ENCODE data around the gene MTF2.
A peak's percentile ranks its signal among the peaks of the same experiment; 100 is the strongest.

MTF2 gene

GRCh38 chr1:93047618-93048017, 31.5 kb upstream of the MTF2 start:
- H3K36me3 ChIP-seq (ENCODE audit: control insufficient read depth in 5 of 5, insufficient read depth in 5 of 5, low read length in 5 of 5) = no peaks in the 10 kb centered on the region
- H3K4me1 ChIP-seq (ENCODE audit: control insufficient read depth in 5 of 5, insufficient read depth in 5 of 5, low read length in 5 of 5) = no peaks in the 10 kb centered on the region
- H3K9me3 ChIP-seq (ENCODE audit: control insufficient read depth in 5 of 5, low read length in 5 of 5) = no peaks in the 10 kb centered on the region
- H3K9ac ChIP-seq (ENCODE audit: low read length in 5 of 5) = no peak overlapping the region
- H3K4me3 ChIP-seq (ENCODE audit: low read depth in 1 of 5, low read length in 5 of 5) = no peak overlapping the region
- no peak overlapping the region for H3K27ac ChIP-seq (ENCODE audit: low read depth, low read length)
- no peaks in the 10 kb centered on the region for H3K27me3 ChIP-seq (ENCODE audit: control insufficient read depth in 5 of 5, insufficient read depth in 4 of 5, low read length in 5 of 5)

GRCh38 chr1:93051961-93052360, 27.1 kb upstream of the MTF2 start:
- Histone ChIP-seq H3K27ac (ENCODE audit: low read depth, low read length) (no peak overlapping the region), H3K4me1 (ENCODE audit: control insufficient read depth in 5 of 5, insufficient read depth in 5 of 5, low read length in 5 of 5) (no peaks in the 10 kb centered on the region), H3K9me3 (ENCODE audit: control insufficient read depth in 5 of 5, low read length in 5 of 5) (no peaks in the 10 kb centered on the region), H3K36me3 (ENCODE audit: control insufficient read depth in 5 of 5, insufficient read depth in 5 of 5, low read length in 5 of 5) (no peaks in the 10 kb centered on the region), H3K9ac (ENCODE audit: low read length in 5 of 5) (no peak overlapping the region), H3K27me3 (ENCODE audit: control insufficient read depth in 5 of 5, insufficient read depth in 4 of 5, low read length in 5 of 5) (no peaks in the 10 kb centered on the region), H3K4me3 (ENCODE audit: low read depth in 1 of 5, low read length in 5 of 5) (no peak overlapping the region)

GRCh38 chr1:93056214-93056613, 22.9 kb upstream of the MTF2 start:
- no peaks in the 10 kb centered on the region for H3K27me3 ChIP-seq (ENCODE audit: control insufficient read depth in 5 of 5, insufficient read depth in 4 of 5, low read length in 5 of 5)
- H3K4me1 ChIP-seq (ENCODE audit: control insufficient read depth in 5 of 5, insufficient read depth in 5 of 5, low read length in 5 of 5) = no peaks in the 10 kb centered on the region
- H3K27ac ChIP-seq (ENCODE audit: low read depth, low read length) = no peak overlapping the region
- H3K9ac ChIP-seq (ENCODE audit: low read length in 5 of 5) = no peak overlapping the region
- H3K36me3 ChIP-seq (ENCODE audit: control insufficient read depth in 5 of 5, insufficient read depth in 5 of 5, low read length in 5 of 5) = no peaks in the 10 kb centered on the region
- H3K4me3 ChIP-seq (ENCODE audit: low read depth in 1 of 5, low read length in 5 of 5) = no peak overlapping the region
- H3K9me3 ChIP-seq (ENCODE audit: control insufficient read depth in 5 of 5, low read length in 5 of 5) = no peaks in the 10 kb centered on the region

GRCh38 chr1:93056649-93057048, 22.4 kb upstream of the MTF2 start:
- Histone ChIP-seq H3K9ac (ENCODE audit: low read length in 5 of 5) (no peak overlapping the region), H3K27ac (ENCODE audit: low read depth, low read length) (no peak overlapping the region), H3K4me1 (ENCODE audit: control insufficient read depth in 5 of 5, insufficient read depth in 5 of 5, low read length in 5 of 5) (no peaks in the 10 kb centered on the region), H3K9me3 (ENCODE audit: control insufficient read depth in 5 of 5, low read length in 5 of 5) (no peaks in the 10 kb centered on the region), H3K36me3 (ENCODE audit: control insufficient read depth in 5 of 5, insufficient read depth in 5 of 5, low read length in 5 of 5) (no peaks in the 10 kb centered on the region), H3K27me3 (ENCODE audit: control insufficient read depth in 5 of 5, insufficient read depth in 4 of 5, low read length in 5 of 5) (no peaks in the 10 kb centered on the region), H3K4me3 (ENCODE audit: low read depth in 1 of 5, low read length in 5 of 5) (no peak overlapping the region)

- H3K4me1 ChIP-seq (ENCODE audit: control insufficient read depth in 5 of 5, insufficient read depth in 5 of 5, low read length in 5 of 5) = no peaks in the 10 kb centered on the region
- no peaks in the 10 kb centered on the region for H3K9me3 ChIP-seq (ENCODE audit: control insufficient read depth in 5 of 5, low read length in 5 of 5)
- no peak overlapping the region for H3K4me3 ChIP-seq (ENCODE audit: low read depth in 1 of 5, low read length in 5 of 5)
- H3K9ac ChIP-seq (ENCODE audit: low read length in 5 of 5) = no peak overlapping the region
- H3K27me3 ChIP-seq (ENCODE audit: control insufficient read depth in 5 of 5, insufficient read depth in 4 of 5, low read length in 5 of 5) = no peaks in the 10 kb centered on the region
- no peak overlapping the region for H3K27ac ChIP-seq (ENCODE audit: low read depth, low read length)
- no peaks in the 10 kb centered on the region for H3K36me3 ChIP-seq (ENCODE audit: control insufficient read depth in 5 of 5, insufficient read depth in 5 of 5, low read length in 5 of 5)
Observed at GRCh38 chr1:93061895-93062792, 16.9 kb upstream of the MTF2 start.

- peaks cover 0 to 27% (median 23%) of the 10 kb centered on the region in 5 donors for H3K4me1 ChIP-seq (ENCODE audit: control insufficient read depth in 5 of 5, insufficient read depth in 5 of 5, low read length in 5 of 5)
- H3K36me3 ChIP-seq (ENCODE audit: control insufficient read depth in 5 of 5, insufficient read depth in 5 of 5, low read length in 5 of 5) = no peaks in the 10 kb centered on the region
- H3K27ac ChIP-seq (ENCODE audit: low read depth, low read length) = no peak overlapping the region
- no peaks in the 10 kb centered on the region for H3K27me3 ChIP-seq (ENCODE audit: control insufficient read depth in 5 of 5, insufficient read depth in 4 of 5, low read length in 5 of 5)
- no peak overlapping the region for H3K4me3 ChIP-seq (ENCODE audit: low read depth in 1 of 5, low read length in 5 of 5)
- H3K9ac ChIP-seq (ENCODE audit: low read length in 5 of 5) = no peak overlapping the region
- no peaks in the 10 kb centered on the region for H3K9me3 ChIP-seq (ENCODE audit: control insufficient read depth in 5 of 5, low read length in 5 of 5)
Observed at GRCh38 chr1:93076268-93076667, 2.8 kb upstream of the MTF2 start.

GRCh38 chr1:93078203-93078602, 880 bp upstream of the MTF2 start:
- Histone ChIP-seq H3K9ac (ENCODE audit: low read length in 5 of 5) (peak overlapping the region; percentile 84 to 98 (median 90)), H3K27ac (ENCODE audit: low read depth, low read length) (peak overlapping the region; percentile 84), H3K36me3 (ENCODE audit: control insufficient read depth in 5 of 5, insufficient read depth in 5 of 5, low read length in 5 of 5) (no peaks in the 10 kb centered on the region), H3K4me3 (ENCODE audit: low read depth in 1 of 5, low read length in 5 of 5) (peak overlapping the region; percentile 98 to 99 (median 99)), H3K27me3 (ENCODE audit: control insufficient read depth in 5 of 5, insufficient read depth in 4 of 5, low read length in 5 of 5) (no peaks in the 10 kb centered on the region), H3K4me1 (ENCODE audit: control insufficient read depth in 5 of 5, insufficient read depth in 5 of 5, low read length in 5 of 5) (peaks cover 0 to 36% (median 34%) of the 10 kb centered on the region in 5 donors), H3K9me3 (ENCODE audit: control insufficient read depth in 5 of 5, low read length in 5 of 5) (no peaks in the 10 kb centered on the region)

GRCh38 chr1:93078638-93078985, 471 bp upstream of the MTF2 start:
- Histone ChIP-seq H3K9ac (ENCODE audit: low read length in 5 of 5) (peak overlapping the region; percentile 84 to 98 (median 90)), H3K27me3 (ENCODE audit: control insufficient read depth in 5 of 5, insufficient read depth in 4 of 5, low read length in 5 of 5) (no peaks in the 10 kb centered on the region), H3K4me1 (ENCODE audit: control insufficient read depth in 5 of 5, insufficient read depth in 5 of 5, low read length in 5 of 5) (peaks cover 0 to 36% (median 34%) of the 10 kb centered on the region in 5 donors), H3K4me3 (ENCODE audit: low read depth in 1 of 5, low read length in 5 of 5) (peak overlapping the region; percentile 98 to 99 (median 99)), H3K36me3 (ENCODE audit: control insufficient read depth in 5 of 5, insufficient read depth in 5 of 5, low read length in 5 of 5) (no peaks in the 10 kb centered on the region), H3K27ac (ENCODE audit: low read depth, low read length) (peak overlapping the region; percentile 84), H3K9me3 (ENCODE audit: control insufficient read depth in 5 of 5, low read length in 5 of 5) (no peaks in the 10 kb centered on the region)

- H3K4me1 ChIP-seq (ENCODE audit: control insufficient read depth in 5 of 5, insufficient read depth in 5 of 5, low read length in 5 of 5) = peaks cover 0 to 36% (median 34%) of the 10 kb centered on the region in 5 donors
- H3K36me3 ChIP-seq (ENCODE audit: control insufficient read depth in 5 of 5, insufficient read depth in 5 of 5, low read length in 5 of 5) = no peaks in the 10 kb centered on the region
- H3K4me3 ChIP-seq (ENCODE audit: low read depth in 1 of 5, low read length in 5 of 5) = peak overlapping the region; percentile 93 to 99 (median 99)
- peak overlapping the region; percentile 84 for H3K27ac ChIP-seq (ENCODE audit: low read depth, low read length)
- no peaks in the 10 kb centered on the region for H3K9me3 ChIP-seq (ENCODE audit: control insufficient read depth in 5 of 5, low read length in 5 of 5)
- peak overlapping the region; percentile 82 to 98 (median 90) for H3K9ac ChIP-seq (ENCODE audit: low read length in 5 of 5)
- no peaks in the 10 kb centered on the region for H3K27me3 ChIP-seq (ENCODE audit: control insufficient read depth in 5 of 5, insufficient read depth in 4 of 5, low read length in 5 of 5)
Observed at GRCh38 chr1:93079685-93080141, 630 bp downstream of the MTF2 start.

- Histone ChIP-seq H3K36me3 (ENCODE audit: control insufficient read depth in 5 of 5, insufficient read depth in 5 of 5, low read length in 5 of 5) (no peaks in the 10 kb centered on the region), H3K27ac (ENCODE audit: low read depth, low read length) (peak overlapping the region; percentile 84), H3K4me3 (ENCODE audit: low read depth in 1 of 5, low read length in 5 of 5) (peak overlapping the region; percentile 93 to 99 (median 99)), H3K9ac (ENCODE audit: low read length in 5 of 5) (peak overlapping the region; percentile 82 to 98 (median 90)), H3K9me3 (ENCODE audit: control insufficient read depth in 5 of 5, low read length in 5 of 5) (no peaks in the 10 kb centered on the region), H3K4me1 (ENCODE audit: control insufficient read depth in 5 of 5, insufficient read depth in 5 of 5, low read length in 5 of 5) (peaks cover 0 to 36% (median 34%) of the 10 kb centered on the region in 5 donors), H3K27me3 (ENCODE audit: control insufficient read depth in 5 of 5, insufficient read depth in 4 of 5, low read length in 5 of 5) (no peaks in the 10 kb centered on the region)
Observed at GRCh38 chr1:93080179-93080823, 1.2 kb downstream of the MTF2 start.

Data from subcutaneous abdominal adipose tissue (tissue), 5 donors.